Keratinocyte (primary cell): ENCODE results near the gene CELSR1. TPM values are rescaled to one million over a fixed set of nuclear protein-coding genes. Genes with fewer than 3 reads are reported as not detected.

Source experiments
- DNase-seq: peaks from one replicate; pipeline ENCODE4 v3.0.0-alpha.2; 2011; ENCODE audit warnings: low read depth, missing footprints, low spot score
- FAIRE-seq: peaks from 2 replicates; lab custom pipeline; 2011; peaks lifted over from hg19 to GRCh38; lab: Jason Lieb, UNC
- H2AFZ ChIP-seq: 2 replicates; pipeline ENCODE4 v1.6.0; 2012; ENCODE audit warnings: low read length, control low read depth, inconsistent platforms; ENCODE audit not compliant: control insufficient read depth
- H3K27ac ChIP-seq: 2 replicates; pipeline ENCODE4 v1.5.1; 2011; ENCODE audit warnings: low read length; ENCODE audit not compliant: control insufficient read depth, insufficient read depth
- H3K27me3 ChIP-seq: 3 replicates; pipeline ENCODE4 v1.6.0; 2011; ENCODE audit warnings: low read length; ENCODE audit not compliant: control insufficient read depth, insufficient read depth; ENCODE audit errors: extremely low read depth
- H3K36me3 ChIP-seq, 2 experiments: 2 replicates in 1 of 2; 3 replicates in 1 of 2; pipeline ENCODE4 v1.5.1; 2011; ENCODE audit warnings: low read length in 2 of 2, mild to moderate bottlenecking in 1 of 2; ENCODE audit not compliant: control insufficient read depth in 2 of 2, insufficient read depth in 2 of 2; ENCODE audit errors: extremely low read depth in 1 of 2
- H3K4me1 ChIP-seq: 3 replicates; pipeline ENCODE4 v1.5.1; 2011; ENCODE audit warnings: low read length; ENCODE audit not compliant: control insufficient read depth, insufficient read depth; ENCODE audit errors: extremely low read depth
- H3K4me2 ChIP-seq: 3 replicates; pipeline ENCODE4 v1.6.0; 2011; ENCODE audit warnings: low read depth, low read length; ENCODE audit not compliant: control insufficient read depth, insufficient read depth; ENCODE audit errors: extremely low read depth
- H3K4me3 ChIP-seq, 3 experiments: fragments of 200-600 bp in 1 of 3; sonication (generic) in 1 of 3; 2 replicates in 2 of 3; 3 replicates in 1 of 3; pipeline ENCODE4 v1.5.1; 2011 to 2016; ENCODE audit warnings: low read length in 3 of 3, mild to moderate bottlenecking in 3 of 3, control low read depth in 2 of 3, inconsistent platforms in 1 of 3, low read depth in 1 of 3, mixed read lengths in 1 of 3, mixed run types in 1 of 3, moderate library complexity in 1 of 3; ENCODE audit not compliant: control insufficient read depth in 2 of 3, insufficient read depth in 2 of 3; ENCODE audit errors: extremely low read depth in 1 of 3
- H3K79me2 ChIP-seq: 2 replicates; pipeline ENCODE4 v1.6.0; 2012; ENCODE audit warnings: low read length; ENCODE audit not compliant: control insufficient read depth, insufficient read depth
- H3K9ac ChIP-seq: 3 replicates; pipeline ENCODE4 v1.6.0; 2011; ENCODE audit warnings: low read length; ENCODE audit not compliant: control insufficient read depth, insufficient read depth; ENCODE audit errors: extremely low read depth
- H3K9me1 ChIP-seq: 3 replicates; pipeline ENCODE4 v1.6.0; 2011; ENCODE audit warnings: low read length; ENCODE audit not compliant: control insufficient read depth, insufficient read depth; ENCODE audit errors: extremely low read depth
- H3K9me3 ChIP-seq: 2 replicates; pipeline ENCODE4 v1.5.1; 2012; ENCODE audit warnings: low read depth, low read length; ENCODE audit not compliant: control insufficient read depth
- H4K20me1 ChIP-seq: 3 replicates; pipeline ENCODE4 v1.6.0; 2011; ENCODE audit warnings: low read length; ENCODE audit not compliant: control insufficient read depth, insufficient read depth; ENCODE audit errors: extremely low read depth
- CTCF ChIP-seq, 3 experiments: IDR thresholded peaks in 1 of 3; conservative IDR thresholded peaks in 1 of 3; optimal IDR thresholded peaks in 1 of 3; 2 replicates in 2 of 3; 3 replicates in 1 of 3; pipeline versions ENCODE3 to v1.5.1; 2011; ENCODE audit warnings: low read length in 3 of 3, mild to moderate bottlenecking in 3 of 3, moderate library complexity in 2 of 3, control low read depth in 1 of 3, inconsistent platforms in 1 of 3; ENCODE audit not compliant: insufficient read depth in 2 of 3; ENCODE audit errors: extremely low read depth in 1 of 3
- EZH2 ChIP-seq: IDR thresholded peaks from one replicate; pipeline ENCODE4 v1.6.1; 2012; ENCODE audit warnings: inconsistent platforms, mild to moderate bottlenecking, low read length, moderate library complexity
- dilution Hi-C: fragments of 300-500 bp; cut with MboI; formaldehyde crosslinking; loops from one replicate; pipeline ENCODE4 v1.7.0; 2020; ENCODE audit warnings: low sequenced_read_pairs; ENCODE audit not compliant: extremely low pct_ligation_motif_present
- polyA plus RNA-seq, 5 experiments: library from polyadenylated mRNA; depleted of rRNA in 3 of 5; stranded (reverse) in 3 of 5; stranded (forward) in 1 of 5; unstranded in 1 of 5; fragments of >200 nt; gene quantifications; 1 replicate in 1 of 5; 2 replicates in 3 of 5; 3 replicates in 1 of 5; pipeline versions ENCODE4 v1.2.1 to v1.2.3, GENCODE V29; 2011 to 2012; ENCODE audit warnings: missing spikeins in 2 of 5, low read depth in 1 of 5, low replicate concordance in 1 of 5

The CELSR1 gene
- polyA plus RNA-seq, 1 donor (not counting 4 experiments of a cell fraction or from before 2014, with no cell fraction given): 16.1 TPM

GRCh38 chr22:46583571-46583970 lies 46.2 kb upstream of the CELSR1 start:
- Histone ChIP-seq H3K27me3 (peaks cover 3% of the 10 kb centered on the region), H2AFZ (no peak overlapping the region), H3K9me1 (no peaks in the 10 kb centered on the region), H3K4me1 (peaks cover 43% of the 10 kb centered on the region), H3K9ac (no peak overlapping the region), H4K20me1 (peaks cover 6% of the 10 kb centered on the region), H3K9me3 (no peaks in the 10 kb centered on the region), H3K79me2 (peaks cover 25% of the 10 kb centered on the region), H3K4me3 (no peak overlapping the region), H3K27ac (no peak overlapping the region), H3K36me3 (peaks cover 0 to 3% of the 10 kb centered on the region in 2 experiments), H3K4me2 (no peak overlapping the region)
- dilution Hi-C loops: no loop called here
- TF ChIP-seq CTCF (optimal IDR thresholded peaks at IDR 0.05 in 1 of 3, IDR thresholded peaks at IDR 0.05 in 1 of 3, conservative IDR thresholded peaks at IDR 0.05 in 1 of 3; ENCODE audit: extremely low read depth in 1 of 3, insufficient read depth in 2 of 3, low read length in 3 of 3) (no peak), EZH2 (no peak)
- FAIRE-seq (no peak), DNase-seq (no peak)

GRCh38 chr22:46582281-46582933 lies 45.0 kb upstream of the CELSR1 start:
- H3K79me2 ChIP-seq: peaks cover 30% of the 10 kb centered on the region
- peaks cover 6% of the 10 kb centered on the region for H4K20me1 ChIP-seq

More at GRCh38 chr22:46582281-46582933, 45.0 kb upstream of the CELSR1 start:
- FAIRE-seq (no peak), DNase-seq (no peak)
- Histone ChIP-seq H3K4me2 (no peak overlapping the region), H3K4me1 (peaks cover 49% of the 10 kb centered on the region), H2AFZ (no peak overlapping the region), H3K9me1 (no peaks in the 10 kb centered on the region), H3K4me3 (no peak overlapping the region), H3K27ac (no peak overlapping the region), H3K36me3 (peaks cover 0 to 3% of the 10 kb centered on the region in 2 experiments), H3K9ac (no peak overlapping the region), H3K27me3 (no peaks in the 10 kb centered on the region), H3K9me3 (no peaks in the 10 kb centered on the region)
- dilution Hi-C loops: no loop called here
- no peak for TF ChIP-seq CTCF (optimal IDR thresholded peaks at IDR 0.05 in 1 of 3, IDR thresholded peaks at IDR 0.05 in 1 of 3, conservative IDR thresholded peaks at IDR 0.05 in 1 of 3; ENCODE audit: extremely low read depth in 1 of 3, insufficient read depth in 2 of 3, low read length in 3 of 3)
